Activated B cell treated with CpG ODN at 0.5 μM for 24 hours (primary cell): Measurements from ENCODE around the gene TMEM108. TPM values are rescaled to one million over a fixed set of nuclear protein-coding genes. Genes with fewer than 3 reads are reported as not detected.

Experiments
- ATAC-seq: fragments of 200-7000 bp; cut with Tn5 transposase; one replicate; pipeline ENCODE4 v1.10.0; 2021; ENCODE audit warnings: low read depth, mild to moderate bottlenecking, moderate library complexity
- CTCF ChIA-PET: fragments of 350-600 bp; sonication (Branson Sonifier 250); formaldehyde crosslinking; loops from one replicate; lab custom pipeline; 2021; ENCODE audit warnings: antibody characterized with exemption; lab: Charles Lee
- POLR2A ChIA-PET: fragments of 350-600 bp; sonication (Branson Sonifier 250); formaldehyde crosslinking; loops from one replicate; lab custom pipeline; 2021; ENCODE audit warnings: antibody characterized with exemption; lab: Charles Lee
- DNase-seq: peaks from one replicate; pipeline ENCODE4 v3.0.0; 2022
- H3K27ac Mint-ChIP-seq: one replicate; pipeline ENCODE4 v1.8.0; 2020; ENCODE audit warnings: mixed read lengths
- H3K27me3 Mint-ChIP-seq: one replicate; pipeline ENCODE4 v1.8.0; 2021; ENCODE audit warnings: mixed read lengths
- H3K36me3 Mint-ChIP-seq: one replicate; pipeline ENCODE4 v1.8.0; 2021; ENCODE audit warnings: low read depth, mixed read lengths
- H3K4me1 Mint-ChIP-seq: one replicate; pipeline ENCODE4 v1.8.0; 2021; ENCODE audit warnings: mixed read lengths
- H3K4me3 Mint-ChIP-seq: one replicate; pipeline ENCODE4 v1.8.0; 2020; ENCODE audit warnings: mild to moderate bottlenecking, mixed read lengths
- H3K9me3 Mint-ChIP-seq: one replicate; pipeline ENCODE4 v1.8.0; 2020; ENCODE audit warnings: mixed read lengths
- intact Hi-C: fragments of 100-400 bp; cut with micrococcal nuclease; formaldehyde crosslinking; loops from one replicate; pipeline ENCODE4 v1.15.1; 2024
- total RNA-seq: library from RNA; stranded (reverse); gene quantifications from 2 replicates; pipeline ENCODE4 v1.2.3, GENCODE V29; 2022
- TF ChIP-seq, protein P1 (sequence below): fragments of 200-600 bp; IDR thresholded peaks from one replicate; pipeline ENCODE4 v1.8.0; 2022; ENCODE audit warnings: antibody characterized with exemption, mild to moderate bottlenecking

Gene TMEM108
- total RNA-seq, 1 donor from 2014 or later: not detected

DNA sequence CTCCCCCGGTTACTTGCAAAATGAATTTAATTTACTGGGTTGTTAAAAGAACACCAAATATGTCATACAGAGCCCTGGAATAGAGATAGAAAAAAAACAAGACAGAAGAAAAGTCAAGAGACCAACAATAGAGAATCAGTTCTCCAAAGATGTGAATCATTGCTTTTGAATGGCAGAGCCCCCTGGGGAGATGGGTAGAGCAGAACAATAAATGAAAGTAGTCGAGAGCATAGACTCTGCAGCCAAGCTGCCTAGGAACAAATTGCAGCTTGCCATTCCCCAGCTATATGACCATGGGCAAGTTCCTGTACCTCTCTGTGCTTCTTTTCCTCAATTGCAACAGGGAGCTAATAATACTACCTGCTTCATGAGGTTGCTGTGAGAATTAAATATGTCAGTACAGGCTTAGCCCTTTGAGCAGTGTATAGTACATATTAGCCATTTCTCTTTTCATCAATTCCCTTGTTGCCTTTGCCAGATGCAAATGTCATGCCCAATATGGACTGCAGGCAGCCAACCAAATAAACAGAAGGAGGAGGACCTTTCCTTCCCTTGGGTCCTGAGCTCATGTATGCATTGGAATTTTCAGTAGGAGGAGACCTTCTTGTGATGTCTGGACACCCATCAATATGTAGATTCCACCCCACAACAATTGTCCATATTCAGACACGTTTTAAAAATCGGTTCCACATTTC is 336.7 kb downstream of the TMEM108 start:
- H3K27ac Mint-ChIP-seq: no peak overlapping the region
- no peak overlapping the region for H3K4me3 Mint-ChIP-seq
- H3K9me3 Mint-ChIP-seq: no peaks in the 10 kb centered on the region
- peaks cover 2% of the 10 kb centered on the region for H3K27me3 Mint-ChIP-seq
- no peaks in the 10 kb centered on the region for H3K4me1 Mint-ChIP-seq
- ChIA-PET POLR2A (no interaction called here), CTCF (no interaction called here)
- TF ChIP-seq, protein P1, sequence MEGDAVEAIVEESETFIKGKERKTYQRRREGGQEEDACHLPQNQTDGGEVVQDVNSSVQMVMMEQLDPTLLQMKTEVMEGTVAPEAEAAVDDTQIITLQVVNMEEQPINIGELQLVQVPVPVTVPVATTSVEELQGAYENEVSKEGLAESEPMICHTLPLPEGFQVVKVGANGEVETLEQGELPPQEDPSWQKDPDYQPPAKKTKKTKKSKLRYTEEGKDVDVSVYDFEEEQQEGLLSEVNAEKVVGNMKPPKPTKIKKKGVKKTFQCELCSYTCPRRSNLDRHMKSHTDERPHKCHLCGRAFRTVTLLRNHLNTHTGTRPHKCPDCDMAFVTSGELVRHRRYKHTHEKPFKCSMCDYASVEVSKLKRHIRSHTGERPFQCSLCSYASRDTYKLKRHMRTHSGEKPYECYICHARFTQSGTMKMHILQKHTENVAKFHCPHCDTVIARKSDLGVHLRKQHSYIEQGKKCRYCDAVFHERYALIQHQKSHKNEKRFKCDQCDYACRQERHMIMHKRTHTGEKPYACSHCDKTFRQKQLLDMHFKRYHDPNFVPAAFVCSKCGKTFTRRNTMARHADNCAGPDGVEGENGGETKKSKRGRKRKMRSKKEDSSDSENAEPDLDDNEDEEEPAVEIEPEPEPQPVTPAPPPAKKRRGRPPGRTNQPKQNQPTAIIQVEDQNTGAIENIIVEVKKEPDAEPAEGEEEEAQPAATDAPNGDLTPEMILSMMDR: no peak
- intact Hi-C loops: no loop called here
- H3K36me3 Mint-ChIP-seq: no peaks in the 10 kb centered on the region
- DNase-seq (no peak), ATAC-seq (no peak)

DNA sequence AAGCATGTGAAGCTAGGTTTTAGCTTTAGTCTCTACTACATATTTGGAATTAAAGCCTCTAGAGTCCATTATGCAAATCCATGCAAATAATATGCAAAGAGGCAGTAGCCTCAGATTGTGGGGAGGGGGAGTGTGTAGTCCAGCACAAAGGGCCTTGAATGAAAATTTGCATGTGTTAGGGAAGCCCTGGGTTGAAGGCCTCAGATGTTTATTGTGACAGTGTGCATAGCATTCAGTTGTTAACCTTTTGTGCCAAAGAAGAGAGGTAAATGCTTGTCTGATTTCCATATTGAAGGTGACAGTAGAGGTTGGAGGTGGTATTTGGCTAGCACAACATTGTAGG is 337.2 kb downstream of the TMEM108 start:
- Mint-ChIP-seq H3K9me3 (no peaks in the 10 kb centered on the region), H3K27me3 (peaks cover 2% of the 10 kb centered on the region), H3K36me3 (no peaks in the 10 kb centered on the region), H3K4me3 (no peak overlapping the region), H3K4me1 (no peaks in the 10 kb centered on the region), H3K27ac (no peak overlapping the region)
- POLR2A ChIA-PET: no interaction called here
- ATAC-seq (no peak), DNase-seq (no peak)
- intact Hi-C loops: no loop called here
- TF ChIP-seq, protein P1: no peak
- CTCF ChIA-PET: no interaction called here

- no peak overlapping the region for H3K27ac Mint-ChIP-seq
- CTCF ChIA-PET: interaction anchor here (1.0 kb wide), 1 partner anchor 650 kb away, joined by 5 read pairs; no protein-coding TSS in a partner anchor
- H3K9me3 Mint-ChIP-seq: no peaks in the 10 kb centered on the region
- POLR2A ChIA-PET: no interaction called here
- no peak for DNase-seq
- H3K36me3 Mint-ChIP-seq: no peaks in the 10 kb centered on the region
- TF ChIP-seq, protein P1: no peak
- H3K4me1 Mint-ChIP-seq: no peaks in the 10 kb centered on the region
- H3K4me3 Mint-ChIP-seq: no peak overlapping the region
- H3K27me3 Mint-ChIP-seq: peaks cover 2% of the 10 kb centered on the region
- intact Hi-C loops: no loop called here
- ATAC-seq: no peak
Observed at GRCh38 chr3:133376810-133377209, 338.6 kb downstream of the TMEM108 start.

DNA sequence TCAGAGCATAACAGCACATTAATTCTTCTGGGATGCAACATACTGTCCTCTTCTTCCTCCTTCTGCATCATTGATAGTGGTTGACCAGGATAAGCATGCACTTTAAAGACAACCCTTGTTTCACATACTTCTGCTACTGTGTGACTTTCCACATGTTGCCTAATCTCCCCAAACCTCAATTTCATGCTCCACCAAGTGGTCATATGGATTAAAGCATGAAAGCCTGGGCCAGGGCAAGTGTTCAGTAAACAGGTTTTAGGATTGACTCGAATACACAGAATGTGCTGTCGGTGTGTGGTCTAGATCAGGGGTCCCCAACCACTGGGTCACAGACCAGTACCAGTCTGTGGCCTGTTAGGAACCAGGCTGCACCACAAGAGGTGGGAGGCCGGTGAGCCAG is 339.2 kb downstream of the TMEM108 start:
- H3K27me3 Mint-ChIP-seq: peaks cover 5% of the 10 kb centered on the region
- ATAC-seq (no peak), DNase-seq (no peak)
- intact Hi-C loops: no loop called here
- H3K4me3 Mint-ChIP-seq: no peak overlapping the region
- H3K27ac Mint-ChIP-seq: no peak overlapping the region
- no peaks in the 10 kb centered on the region for H3K36me3 Mint-ChIP-seq
- ChIA-PET POLR2A (no interaction called here), CTCF (interaction anchor here (1.0 kb wide), 1 partner anchor 651 kb away, joined by 5 read pairs; no protein-coding TSS in a partner anchor)
- no peaks in the 10 kb centered on the region for H3K4me1 Mint-ChIP-seq
- H3K9me3 Mint-ChIP-seq: no peaks in the 10 kb centered on the region
- TF ChIP-seq, protein P1: no peak

- H3K27me3 Mint-ChIP-seq: peaks cover 8% of the 10 kb centered on the region
- TF ChIP-seq, protein P1: no peak
- H3K36me3 Mint-ChIP-seq: no peaks in the 10 kb centered on the region
- no peak overlapping the region for H3K27ac Mint-ChIP-seq
- ATAC-seq (no peak), DNase-seq (no peak)
- H3K4me1 Mint-ChIP-seq: no peaks in the 10 kb centered on the region
- POLR2A ChIA-PET: no interaction called here
- CTCF ChIA-PET: no interaction called here
- intact Hi-C loops: loop anchor here (10.0 kb wide), 1 partner anchor 335 kb away; no protein-coding TSS in a partner anchor
- no peaks in the 10 kb centered on the region for H3K9me3 Mint-ChIP-seq
- no peak overlapping the region for H3K4me3 Mint-ChIP-seq
Observed at GRCh38 chr3:133379926-133380325, 341.7 kb downstream of the TMEM108 start.
